ENCODE results near the gene GPR31.

DNA sequence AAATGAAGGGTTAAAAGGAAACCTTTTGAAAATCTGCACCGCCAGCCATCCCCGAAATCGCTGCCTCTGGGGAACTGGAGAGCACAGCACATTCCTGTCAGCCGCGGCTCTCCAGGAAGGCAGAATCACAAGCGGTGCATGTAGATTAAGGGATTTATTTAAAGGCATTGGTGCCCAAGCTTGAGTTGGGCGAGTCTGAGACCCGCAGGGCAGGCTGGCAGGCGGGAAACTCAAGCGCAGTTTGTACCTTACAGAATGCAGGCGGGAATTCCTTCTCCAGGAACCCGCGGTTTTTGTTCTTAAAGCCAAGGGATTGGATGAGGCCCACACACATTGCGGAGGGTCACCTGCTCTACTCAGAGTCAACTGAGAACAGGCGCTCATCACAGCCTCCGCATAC lies 10.8 kb downstream of the GPR31 start:
- TF ChIP-seq EZH2phosphoT487 (IDR thresholded peaks at IDR 0.05; ENCODE audit: low read length) = no peak
- TF ChIP-seq, protein P1, sequence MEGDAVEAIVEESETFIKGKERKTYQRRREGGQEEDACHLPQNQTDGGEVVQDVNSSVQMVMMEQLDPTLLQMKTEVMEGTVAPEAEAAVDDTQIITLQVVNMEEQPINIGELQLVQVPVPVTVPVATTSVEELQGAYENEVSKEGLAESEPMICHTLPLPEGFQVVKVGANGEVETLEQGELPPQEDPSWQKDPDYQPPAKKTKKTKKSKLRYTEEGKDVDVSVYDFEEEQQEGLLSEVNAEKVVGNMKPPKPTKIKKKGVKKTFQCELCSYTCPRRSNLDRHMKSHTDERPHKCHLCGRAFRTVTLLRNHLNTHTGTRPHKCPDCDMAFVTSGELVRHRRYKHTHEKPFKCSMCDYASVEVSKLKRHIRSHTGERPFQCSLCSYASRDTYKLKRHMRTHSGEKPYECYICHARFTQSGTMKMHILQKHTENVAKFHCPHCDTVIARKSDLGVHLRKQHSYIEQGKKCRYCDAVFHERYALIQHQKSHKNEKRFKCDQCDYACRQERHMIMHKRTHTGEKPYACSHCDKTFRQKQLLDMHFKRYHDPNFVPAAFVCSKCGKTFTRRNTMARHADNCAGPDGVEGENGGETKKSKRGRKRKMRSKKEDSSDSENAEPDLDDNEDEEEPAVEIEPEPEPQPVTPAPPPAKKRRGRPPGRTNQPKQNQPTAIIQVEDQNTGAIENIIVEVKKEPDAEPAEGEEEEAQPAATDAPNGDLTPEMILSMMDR (IDR thresholded peaks at IDR 0.05; ENCODE audit: low read length) = no peak

All from MM.1S (cell line).